Effector CD8-positive, alpha-beta T cell (primary cell): ENCODE results near the gene POU6F2.

Source experiments
- DNase-seq: peaks from one replicate; lab custom pipeline; 2025; lab: John Stamatoyannopoulos, UW

The POU6F2 gene

DNA sequence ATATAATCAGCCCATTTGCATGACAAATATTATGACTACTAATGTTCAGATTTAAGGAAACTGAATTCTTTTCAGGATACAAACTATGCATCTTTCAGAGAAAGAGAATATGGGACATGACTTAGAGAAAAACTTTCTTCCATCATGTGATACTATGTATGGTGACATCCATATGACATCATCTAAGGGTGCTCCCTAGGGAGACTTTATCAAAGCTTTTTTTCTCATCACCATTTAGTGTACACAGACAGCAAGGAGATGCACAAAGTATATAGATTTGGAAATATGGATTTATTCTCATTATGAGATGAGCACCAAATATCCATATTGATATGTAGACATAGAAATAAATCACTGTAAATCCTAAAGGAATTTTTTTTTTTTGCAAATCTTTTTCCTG lies 424.3 kb downstream of the POU6F2 start:
- DNase-seq, result no peak

DNA sequence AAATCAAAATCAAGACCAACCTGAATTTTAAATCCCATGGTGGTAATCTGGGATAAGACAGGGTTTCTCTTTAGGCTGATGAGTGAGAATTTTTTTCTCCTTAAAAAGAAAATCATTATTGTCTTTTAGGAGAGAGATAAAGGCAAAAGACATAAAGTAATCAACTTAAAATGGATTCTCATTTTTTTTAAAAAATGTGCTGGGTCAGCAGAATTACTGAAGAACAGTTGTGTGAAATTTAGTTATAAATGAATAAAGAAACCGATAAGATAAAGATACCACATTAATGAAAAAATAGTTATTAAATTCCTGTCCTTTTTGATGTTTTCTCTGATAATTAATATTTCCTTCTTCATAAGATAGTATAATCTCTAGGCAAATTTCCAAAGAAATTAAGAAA lies 427.2 kb downstream of the POU6F2 start:
- no peak for DNase-seq

DNA sequence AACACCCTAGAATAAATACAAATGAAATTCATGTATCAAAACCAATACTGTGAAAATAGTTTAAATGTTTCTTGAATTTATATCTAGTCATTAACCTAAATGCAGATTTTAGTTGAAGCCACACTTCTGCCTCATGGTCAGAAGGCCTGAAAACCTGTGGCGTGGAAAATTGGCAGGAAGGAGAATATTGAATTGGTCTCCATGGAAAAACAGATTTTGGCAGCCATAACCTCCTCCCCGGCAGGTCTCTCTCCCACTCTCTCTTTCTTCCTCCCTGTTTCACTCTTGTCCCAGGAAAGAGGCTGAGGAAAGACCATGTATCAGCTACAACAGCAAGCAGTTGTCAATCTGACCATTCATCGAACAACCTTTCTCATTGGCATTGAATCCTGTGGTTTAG lies 427.9 kb downstream of the POU6F2 start:
- no peak for DNase-seq

DNA sequence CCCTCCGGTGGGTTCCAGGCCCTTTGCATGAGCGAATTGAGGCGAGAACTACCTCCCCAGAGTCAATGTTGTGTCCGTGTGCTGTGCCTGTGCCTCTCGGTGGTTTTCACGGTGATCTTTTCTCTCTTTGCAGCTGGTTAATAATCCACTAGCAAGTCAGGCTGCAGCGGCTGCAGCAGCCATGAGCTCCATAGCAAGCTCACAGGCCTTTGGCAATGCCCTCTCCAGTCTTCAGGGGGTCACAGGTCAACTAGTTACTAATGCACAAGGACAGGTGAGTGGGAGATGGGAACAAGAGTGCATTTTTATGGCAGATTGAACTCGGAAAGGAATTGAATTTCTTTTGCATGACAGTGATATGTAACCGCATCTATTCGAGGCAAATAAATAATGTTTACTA lies 428.8 kb downstream of the POU6F2 start:
- no peak for DNase-seq

DNA sequence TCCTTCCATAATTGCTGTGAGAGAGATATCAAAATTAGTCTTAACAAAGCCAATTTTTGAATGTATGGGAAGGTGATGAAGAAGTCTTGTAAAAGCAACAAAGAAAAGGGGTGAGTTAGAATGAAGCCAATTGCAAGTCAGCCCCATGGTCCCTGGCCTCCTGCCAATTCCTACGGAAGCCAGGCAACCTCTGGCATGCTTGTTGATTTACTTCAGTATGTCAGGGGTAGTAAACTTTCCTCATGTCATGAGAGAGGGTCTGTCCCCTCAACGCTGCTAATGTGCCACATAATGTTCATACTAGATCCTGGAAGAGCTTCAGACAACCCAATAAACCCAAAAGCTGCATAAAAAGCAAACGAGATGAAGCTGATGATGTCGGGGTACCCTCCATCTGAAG lies 429.4 kb downstream of the POU6F2 start:
- no peak for DNase-seq

DNA sequence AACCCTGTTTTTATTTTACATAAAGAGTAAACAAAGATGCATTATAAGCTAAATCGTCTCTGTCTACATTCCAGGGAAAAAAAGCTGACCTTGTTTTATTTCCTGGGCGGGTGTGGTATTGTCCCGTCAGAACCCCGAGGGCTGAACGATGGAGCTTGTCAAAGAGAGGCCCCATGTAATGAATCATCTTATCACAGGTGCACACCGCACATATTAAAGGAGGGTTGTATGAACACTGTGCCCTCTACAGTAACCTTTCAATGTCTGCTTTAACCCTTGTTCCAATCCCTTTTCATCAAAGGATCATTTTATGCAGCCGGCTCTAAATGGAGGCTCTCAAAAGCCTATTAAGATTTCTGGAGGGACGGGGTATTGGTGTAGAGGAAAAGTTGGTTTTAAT lies 430.0 kb downstream of the POU6F2 start:
- no peak for DNase-seq

DNA sequence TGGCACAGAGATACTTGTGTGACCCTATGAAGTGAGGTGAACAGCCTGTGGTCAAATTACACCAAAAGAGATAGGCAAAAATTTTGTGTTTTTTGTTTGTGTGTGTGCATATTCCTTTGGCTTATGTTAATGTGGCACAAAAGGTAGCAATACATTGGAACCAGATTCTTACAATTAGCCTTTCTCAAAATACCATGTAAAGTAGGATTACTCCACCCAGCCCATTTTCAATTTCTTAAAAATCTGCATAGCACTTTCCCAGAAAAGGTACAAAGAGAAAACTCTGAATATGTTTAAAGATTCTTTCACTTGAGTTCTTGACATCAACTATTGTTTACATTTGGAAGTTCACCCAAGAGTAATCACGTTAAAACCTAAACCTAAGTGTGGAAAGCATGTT lies 431.2 kb downstream of the POU6F2 start:
- no peak for DNase-seq

DNA sequence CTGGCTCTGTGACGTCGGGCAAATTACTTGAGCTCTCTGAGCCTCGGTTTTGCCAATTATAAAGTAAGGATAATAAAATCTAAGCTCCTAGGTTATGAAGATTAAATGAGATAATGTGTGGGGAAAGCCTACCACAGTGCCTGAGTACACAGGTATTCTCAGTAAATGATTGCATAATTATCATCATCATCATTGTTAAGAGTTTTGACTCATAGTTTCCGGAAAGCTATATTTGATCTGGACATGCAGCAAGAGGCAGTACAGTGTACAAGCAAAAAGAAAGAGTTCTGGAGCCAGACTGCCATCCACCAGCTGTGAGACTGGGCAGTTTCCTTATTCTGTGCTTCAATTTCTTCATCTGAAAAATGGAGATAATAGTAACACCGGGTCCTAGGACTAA lies 432.9 kb downstream of the POU6F2 start:
- no peak for DNase-seq

DNA sequence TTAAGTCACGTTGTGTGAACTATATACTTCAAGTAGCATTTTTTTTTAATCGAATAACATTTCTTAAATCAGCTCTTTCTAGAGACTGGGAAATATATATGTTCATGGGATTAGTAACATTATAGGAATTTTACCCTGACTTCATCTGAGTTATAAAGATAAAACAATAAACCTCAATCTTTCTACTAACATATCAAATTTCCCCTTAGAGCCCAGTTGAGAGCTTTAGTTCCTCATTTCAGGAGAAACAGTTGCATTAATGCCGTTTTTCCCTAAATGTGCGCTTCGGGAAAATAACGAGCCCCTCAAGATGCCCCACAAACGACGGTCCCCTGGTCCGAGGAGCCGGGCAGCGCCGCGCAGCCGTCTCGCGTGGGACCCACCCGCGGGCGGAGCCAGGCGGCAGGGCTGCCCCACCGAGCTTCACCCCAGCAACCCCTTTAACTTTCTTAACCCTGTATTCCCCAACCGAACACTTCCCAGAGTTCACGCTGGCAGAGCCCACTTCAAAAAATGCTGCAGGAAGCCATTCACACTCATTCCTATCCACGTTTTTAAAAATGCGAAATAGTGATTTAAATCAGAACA lies 436.0 kb downstream of the POU6F2 start:
- no peak for DNase-seq

DNA sequence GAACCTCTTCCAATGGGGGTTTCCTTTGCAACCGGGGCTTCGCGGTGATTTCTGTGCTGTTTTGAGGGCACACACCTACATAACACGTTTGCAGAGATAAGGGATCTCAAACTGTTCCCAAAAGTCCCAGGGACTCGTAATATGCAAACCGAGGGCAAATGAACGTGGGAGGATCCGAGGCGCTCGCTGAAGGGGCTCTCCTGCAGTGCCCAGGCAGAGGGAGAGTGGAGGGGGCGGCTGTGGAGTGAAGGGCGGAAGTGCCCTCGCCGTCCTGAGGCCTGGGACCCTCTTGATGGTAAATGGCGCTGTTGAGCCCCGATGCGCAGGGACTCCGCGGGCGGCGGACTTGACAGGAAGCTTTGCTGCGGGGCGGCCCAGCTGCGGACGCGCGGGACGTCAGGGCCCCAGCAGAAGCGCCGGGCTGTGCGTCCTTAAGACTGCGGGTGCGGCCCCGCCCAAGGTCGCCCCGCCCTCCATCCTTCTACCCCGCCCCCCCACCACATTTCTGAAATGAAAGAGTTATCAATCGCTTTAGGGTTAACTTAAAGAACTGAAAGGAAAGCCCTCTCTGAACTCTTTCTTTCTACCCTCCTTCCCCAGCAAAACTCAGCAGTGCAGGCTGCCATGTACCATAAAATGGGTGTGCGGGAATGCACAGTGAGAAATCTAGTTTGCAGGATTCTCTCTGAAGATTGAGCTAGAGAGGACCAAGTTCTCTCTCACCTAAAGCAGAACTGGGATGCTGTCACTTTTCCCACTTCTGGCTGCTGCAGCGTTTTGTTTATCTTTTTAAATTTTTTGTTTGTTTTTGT lies 436.7 kb downstream of the POU6F2 start:
- DNase-seq, result no peak

DNA sequence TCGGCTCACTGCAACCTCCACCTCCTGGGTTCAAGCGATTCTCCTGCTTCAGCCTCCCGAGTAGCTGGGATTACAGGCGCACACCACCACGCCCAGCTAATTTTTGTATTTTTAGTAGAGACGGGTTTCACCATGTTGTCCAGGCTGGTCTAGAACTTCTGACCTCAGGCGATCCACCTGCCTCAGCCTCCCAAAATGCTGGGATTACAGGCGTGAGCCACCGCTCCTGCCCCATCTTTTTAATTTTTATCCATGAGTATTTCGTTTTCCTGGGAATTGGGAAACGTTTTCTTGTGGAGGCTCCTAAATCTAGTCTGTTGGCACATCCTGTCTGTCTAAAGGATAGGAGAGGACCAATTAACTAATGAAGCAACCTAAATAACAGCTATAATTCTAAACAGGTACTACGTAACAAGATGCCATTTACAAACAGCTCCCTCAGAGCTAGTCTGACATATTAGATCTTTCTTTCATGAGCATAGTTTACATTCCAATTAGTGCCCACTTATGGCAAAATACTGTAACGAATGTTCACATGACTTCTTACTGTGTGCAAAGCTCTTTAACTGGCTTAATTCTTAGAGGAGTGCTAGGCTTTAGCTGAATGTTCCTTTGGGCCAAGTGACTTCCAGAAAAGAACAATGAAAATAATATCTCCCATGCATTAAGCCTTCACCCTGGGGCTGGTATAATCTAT lies 437.5 kb downstream of the POU6F2 start:
- DNase-seq, result no peak

DNA sequence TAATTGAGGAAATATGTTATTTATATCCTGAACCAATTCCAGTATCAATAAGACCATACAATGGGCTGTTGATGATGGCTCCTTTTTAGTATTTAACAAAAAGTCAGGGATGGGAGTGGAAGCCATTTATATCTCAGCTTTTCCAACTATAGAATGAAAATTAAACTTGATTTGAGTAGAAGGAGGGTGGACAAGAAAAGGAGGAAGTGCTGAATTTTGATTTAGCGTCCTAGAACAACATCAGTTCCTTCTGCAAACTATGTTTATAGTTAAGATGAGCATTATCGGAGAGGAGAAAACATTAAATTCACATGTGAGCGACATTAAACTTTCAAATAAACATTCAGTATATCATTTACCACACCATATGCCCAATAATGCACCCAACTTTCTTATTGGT lies 439.2 kb downstream of the POU6F2 start:
- DNase-seq, result no peak

DNA sequence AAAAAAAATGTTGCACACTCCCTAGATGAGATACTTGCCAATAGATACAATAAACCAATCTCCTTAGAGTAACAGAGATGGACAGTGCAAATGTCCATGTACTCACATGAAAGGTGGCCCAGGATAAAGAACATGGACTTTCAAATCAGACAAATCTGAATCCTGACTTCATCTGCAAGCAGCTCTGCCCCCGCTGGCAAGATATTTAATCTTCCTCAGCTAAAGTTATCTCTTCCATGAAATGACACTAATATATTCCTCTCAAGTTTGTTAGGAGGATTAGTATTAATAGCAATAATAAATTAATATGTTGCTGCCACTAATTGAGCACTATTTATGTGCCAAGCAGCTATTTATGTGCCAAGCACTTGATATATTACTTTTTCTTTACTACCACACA lies 439.9 kb downstream of the POU6F2 start:
- no peak for DNase-seq

DNA sequence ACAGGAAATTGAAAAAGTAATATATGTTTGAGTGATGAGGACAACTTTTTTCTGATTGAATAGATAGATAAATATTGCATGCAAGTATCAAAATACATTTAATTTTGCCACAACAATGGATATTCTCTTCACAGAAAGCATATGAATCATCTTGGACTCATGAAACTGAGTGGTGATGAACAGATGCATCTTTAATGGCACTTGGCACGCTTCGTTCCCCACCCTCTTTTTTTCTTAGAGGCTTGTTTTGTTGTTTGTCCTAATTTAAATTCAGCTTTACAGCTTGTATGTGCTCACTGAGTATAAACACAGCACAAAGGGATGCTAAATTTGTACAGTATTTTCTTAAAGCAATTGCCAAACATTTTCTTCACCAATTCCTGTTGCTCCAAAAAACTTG lies 443.5 kb downstream of the POU6F2 start:
- no peak for DNase-seq

DNA sequence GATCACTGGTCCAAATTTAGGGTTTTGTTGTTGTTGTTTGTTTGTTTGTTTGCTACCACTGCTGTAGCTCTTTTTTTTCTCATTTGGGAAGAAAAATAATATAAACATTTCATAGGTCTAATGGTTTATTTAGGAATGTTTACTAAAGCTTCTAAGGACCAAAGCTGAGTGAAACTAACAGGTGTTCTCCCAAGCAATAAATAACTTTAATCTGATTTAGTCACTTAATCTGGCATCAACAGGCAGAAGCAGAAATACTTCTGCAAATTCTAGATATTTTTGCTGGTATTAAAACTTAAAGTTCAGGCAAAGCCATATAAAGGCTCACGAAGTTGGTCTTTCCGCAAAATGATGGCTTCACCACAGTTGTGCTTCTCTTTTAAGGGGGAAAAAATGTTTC lies 444.0 kb downstream of the POU6F2 start:
- no peak for DNase-seq

DNA sequence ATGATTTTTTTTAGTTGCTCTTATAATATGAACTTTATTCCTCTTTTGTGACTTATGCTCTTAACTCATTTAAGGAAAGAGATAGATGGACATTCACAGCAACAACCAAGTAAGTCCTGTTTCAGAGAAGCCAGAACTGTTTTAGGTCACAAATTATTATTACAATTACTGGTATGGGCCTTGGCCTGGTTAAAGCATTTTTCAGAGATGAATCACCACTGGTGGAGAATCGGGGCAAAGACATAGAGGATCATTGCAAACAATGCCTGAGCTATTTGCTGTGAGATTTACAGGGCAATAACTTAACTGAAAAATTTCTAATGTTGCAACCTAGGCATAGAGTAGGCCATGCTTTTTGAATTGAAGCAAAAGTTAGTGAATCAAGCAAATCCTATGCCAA lies 450.5 kb downstream of the POU6F2 start:
- no peak for DNase-seq

DNA sequence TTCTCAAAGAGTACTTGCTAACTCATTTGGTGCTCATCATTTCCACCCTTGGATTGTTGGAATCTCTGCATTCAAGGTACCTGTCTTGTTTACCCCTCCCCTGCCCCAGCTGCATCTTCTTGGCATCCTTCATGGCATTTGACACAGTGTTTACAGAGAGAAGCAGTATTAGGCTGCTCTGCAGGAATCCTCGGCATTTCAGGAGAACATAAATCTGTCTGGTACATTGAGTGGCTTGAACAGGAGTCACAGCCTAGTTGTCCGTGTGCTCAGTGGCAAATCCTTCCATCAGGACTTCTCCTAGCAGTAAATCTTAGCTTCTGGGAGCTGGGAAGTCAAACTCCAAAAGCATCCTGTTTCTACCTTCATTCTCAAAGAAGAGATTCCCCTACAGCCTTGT lies 451.7 kb downstream of the POU6F2 start:
- no peak for DNase-seq

DNA sequence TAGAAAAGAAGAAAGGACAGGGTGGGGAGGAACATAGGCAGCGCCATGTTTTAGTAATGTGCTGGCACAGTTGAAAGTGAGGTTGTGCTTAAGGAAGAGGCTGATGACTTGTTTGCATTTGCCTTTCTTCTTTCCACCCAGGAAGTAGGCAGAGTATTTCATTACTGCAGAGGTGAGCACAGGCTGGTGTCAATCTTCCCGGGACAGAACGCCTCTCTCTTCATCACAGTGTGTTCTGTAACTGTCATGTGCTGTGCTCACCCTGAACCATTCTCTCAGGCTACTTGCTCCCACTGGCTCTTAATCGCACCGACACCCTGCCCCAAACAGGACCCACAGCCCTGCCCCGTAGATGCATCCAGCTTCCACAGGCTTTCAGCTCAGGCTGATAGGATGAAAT lies 452.7 kb downstream of the POU6F2 start:
- DNase-seq, result no peak

DNA sequence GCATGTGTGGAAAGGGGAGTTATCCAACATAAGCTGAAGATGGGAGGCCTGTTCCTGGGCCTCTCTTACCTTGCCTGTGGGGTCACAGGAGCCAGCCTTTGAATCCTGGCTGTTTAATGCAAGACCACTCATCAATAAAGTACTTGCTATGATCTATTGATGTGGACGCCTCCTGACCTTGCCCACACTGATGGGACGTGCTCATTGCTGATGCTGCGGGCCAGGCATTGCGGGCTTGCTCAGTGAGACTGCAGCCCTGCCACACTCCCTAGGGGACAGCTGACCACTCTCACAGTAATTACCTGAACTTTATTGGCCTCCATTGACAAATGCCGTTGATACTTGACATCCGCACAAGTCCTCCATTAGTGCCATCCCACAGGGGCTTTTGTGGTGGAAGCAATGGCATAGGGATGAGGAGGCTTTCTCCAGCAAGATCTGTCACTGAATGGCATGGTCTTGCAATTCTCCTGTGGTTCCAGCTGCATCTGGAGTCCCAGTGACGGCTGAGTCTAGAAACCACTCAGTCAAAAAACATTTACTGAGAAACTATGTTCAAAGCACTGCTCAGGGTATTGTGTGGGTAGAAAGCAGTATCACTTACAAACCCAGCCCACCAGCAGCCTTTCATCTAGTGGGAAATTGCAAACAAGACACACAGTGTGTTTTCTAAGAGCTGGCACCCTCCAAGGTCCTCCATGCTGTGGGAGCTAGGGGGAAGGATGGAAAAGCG lies 453.4 kb downstream of the POU6F2 start:
- DNase-seq, result no peak

DNA sequence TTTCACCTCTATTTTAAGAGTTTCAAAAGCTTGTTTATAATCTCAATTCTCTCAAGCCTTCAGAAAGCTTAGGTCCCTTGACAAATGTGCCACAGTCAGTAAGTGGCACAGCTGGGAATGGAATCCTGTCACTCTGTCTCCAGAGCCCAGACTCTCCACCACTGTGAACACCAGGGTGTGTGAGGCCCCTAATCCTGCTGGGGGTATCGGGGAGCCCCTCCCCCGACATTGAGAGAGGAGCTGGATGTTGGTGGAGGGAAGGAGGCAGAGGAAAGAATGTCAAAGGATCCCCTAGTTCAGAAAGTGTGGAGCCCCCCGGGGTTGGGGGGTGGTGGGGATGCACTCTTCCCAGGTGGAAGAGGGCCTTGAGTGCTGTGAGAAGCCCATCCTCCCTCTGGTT lies 454.7 kb downstream of the POU6F2 start:
- DNase-seq, result no peak

DNA sequence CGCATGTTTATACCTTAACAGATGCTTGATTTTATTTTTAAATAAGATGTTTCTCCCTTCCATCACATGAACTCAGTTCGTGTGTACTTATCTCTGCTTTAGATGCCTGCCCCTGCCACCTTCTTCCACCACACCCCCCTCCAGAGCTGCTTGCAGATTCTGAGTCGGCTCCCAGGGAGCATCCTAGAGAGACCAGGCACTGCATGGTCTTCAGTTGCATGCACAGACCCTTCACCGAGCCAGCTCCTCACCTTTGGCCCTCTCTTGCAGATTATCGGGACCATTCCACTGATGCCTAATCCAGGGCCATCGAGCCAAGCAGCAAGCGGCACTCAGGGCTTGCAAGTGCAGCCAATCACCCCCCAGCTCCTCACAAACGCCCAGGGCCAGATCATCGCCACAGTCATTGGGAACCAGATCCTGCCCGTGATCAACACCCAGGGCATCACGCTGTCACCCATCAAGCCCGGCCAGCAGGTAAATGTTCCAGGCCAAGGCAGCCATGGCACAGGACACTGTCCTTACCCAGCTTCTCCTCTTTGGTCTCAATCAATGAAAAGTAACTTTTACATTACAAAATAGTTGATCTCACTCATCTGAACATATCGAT lies 455.2 kb downstream of the POU6F2 start:
- no peak for DNase-seq

DNA sequence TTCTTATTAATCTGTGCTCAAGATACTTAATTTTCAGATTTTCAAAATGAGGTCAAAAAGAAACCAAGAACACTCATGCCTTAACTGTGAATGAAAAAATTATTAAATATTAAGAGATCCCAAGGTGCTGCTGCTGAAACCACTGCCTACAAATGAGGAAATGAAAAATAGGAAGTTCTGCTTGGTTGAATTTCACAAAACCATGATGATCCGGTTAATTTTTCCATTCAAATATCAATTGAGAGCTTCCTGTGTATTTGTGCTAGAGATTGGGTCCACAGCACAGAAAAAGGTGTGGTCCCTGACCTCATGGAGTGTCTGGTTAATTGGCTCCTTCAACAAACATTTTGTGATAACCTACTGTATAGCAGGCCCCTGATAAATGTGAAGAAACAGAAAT lies 455.8 kb downstream of the POU6F2 start:
- DNase-seq, result no peak
